ENCODE results near the gene LDLRAD2. TPM values are rescaled to one million over a fixed set of nuclear protein-coding genes. Genes with fewer than 3 reads are reported as not detected.

LDLRAD2 gene
- total and polyA plus RNA-seq, 3 donors from 2014 or later: 1.3 to 1.9 (median 1.9) TPM

DNA sequence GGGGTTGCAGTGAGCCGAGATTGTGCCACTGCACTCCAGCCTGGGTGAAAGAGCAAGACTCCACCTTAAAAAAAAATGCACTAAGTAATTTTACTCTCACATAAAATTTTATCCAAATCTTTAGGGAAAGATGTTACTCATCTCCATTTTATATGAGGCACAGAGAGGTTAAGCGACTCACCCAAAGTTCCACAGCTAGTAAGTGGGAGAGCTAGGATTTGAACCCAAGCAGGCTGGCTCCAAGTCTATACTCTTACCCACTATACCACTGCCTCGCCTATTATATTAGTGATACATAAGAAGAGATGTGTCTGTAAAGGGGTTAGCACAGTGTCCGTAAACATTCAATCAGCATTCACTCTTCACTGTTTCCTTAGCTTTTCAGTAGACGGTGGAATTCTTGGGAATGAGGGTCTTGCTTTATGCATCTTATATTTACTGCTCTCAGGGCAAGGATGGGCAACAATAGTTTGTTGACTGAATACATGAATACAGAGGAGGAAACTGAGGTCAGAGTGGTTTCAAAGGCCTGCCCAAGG is 15.1 kb downstream of the LDLRAD2 start:
- no peaks in the 10 kb centered on the region for H3K36me3 ChIP-seq (ENCODE audit: low read depth, missing control alignments)
- no peak overlapping the region for H3K4me3 ChIP-seq
- 92 to 94% methylated on average over 5 of the region's 5 CpGs for whole genome bisulfite sequencing, 2 donors
- no peaks in the 10 kb centered on the region for H3K27me3 ChIP-seq
- TF ChIP-seq, protein P1, sequence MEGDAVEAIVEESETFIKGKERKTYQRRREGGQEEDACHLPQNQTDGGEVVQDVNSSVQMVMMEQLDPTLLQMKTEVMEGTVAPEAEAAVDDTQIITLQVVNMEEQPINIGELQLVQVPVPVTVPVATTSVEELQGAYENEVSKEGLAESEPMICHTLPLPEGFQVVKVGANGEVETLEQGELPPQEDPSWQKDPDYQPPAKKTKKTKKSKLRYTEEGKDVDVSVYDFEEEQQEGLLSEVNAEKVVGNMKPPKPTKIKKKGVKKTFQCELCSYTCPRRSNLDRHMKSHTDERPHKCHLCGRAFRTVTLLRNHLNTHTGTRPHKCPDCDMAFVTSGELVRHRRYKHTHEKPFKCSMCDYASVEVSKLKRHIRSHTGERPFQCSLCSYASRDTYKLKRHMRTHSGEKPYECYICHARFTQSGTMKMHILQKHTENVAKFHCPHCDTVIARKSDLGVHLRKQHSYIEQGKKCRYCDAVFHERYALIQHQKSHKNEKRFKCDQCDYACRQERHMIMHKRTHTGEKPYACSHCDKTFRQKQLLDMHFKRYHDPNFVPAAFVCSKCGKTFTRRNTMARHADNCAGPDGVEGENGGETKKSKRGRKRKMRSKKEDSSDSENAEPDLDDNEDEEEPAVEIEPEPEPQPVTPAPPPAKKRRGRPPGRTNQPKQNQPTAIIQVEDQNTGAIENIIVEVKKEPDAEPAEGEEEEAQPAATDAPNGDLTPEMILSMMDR (IDR thresholded peaks at IDR 0.05): no peak
- no peak for TF ChIP-seq POLR2A (IDR thresholded peaks at IDR 0.05)
- intact Hi-C loops (cut with DNase I; ENCODE audit: low total_unique reads): no loop called here
- no peak overlapping the region for H3K27ac ChIP-seq
- DNase-seq: no peak
- H3K9me3 ChIP-seq: no peaks in the 10 kb centered on the region
- no peaks in the 10 kb centered on the region for H3K4me1 ChIP-seq

DNA sequence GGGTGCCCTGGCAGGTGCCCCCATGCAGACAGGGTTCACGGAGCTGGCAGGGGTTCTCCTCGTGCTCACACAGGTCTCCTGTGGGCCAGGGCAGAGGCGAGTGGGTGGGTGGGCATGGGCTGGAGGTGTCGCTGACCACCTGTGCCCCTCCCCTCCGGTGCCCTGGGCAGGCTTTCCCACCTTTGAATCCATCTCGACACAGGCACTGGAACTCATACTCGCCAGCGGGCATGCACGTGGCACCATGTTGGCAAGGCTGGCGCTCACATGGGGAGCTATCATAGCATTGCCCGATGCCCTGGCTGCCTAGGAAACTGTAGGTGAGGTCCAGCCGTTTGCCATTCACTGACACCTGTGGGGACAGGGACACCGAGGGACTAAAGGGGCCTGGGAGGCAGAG is 16.0 kb downstream of the LDLRAD2 start:
- no peaks in the 10 kb centered on the region for H3K9me3 ChIP-seq
- H3K4me1 ChIP-seq: no peaks in the 10 kb centered on the region
- intact Hi-C loops (cut with DNase I; ENCODE audit: low total_unique reads): no loop called here
- 90 to 93% methylated on average over 3 to 12 of the region's 13 CpGs for WGBS, 2 donors
- H3K27ac ChIP-seq: no peak overlapping the region
- DNase-seq: no peak
- no peaks in the 10 kb centered on the region for H3K36me3 ChIP-seq (ENCODE audit: low read depth, missing control alignments)
- no peak overlapping the region for H3K4me3 ChIP-seq
- no peaks in the 10 kb centered on the region for H3K27me3 ChIP-seq
- TF ChIP-seq, protein P1 (IDR thresholded peaks at IDR 0.05): no peak
- TF ChIP-seq POLR2A (IDR thresholded peaks at IDR 0.05): no peak

DNA sequence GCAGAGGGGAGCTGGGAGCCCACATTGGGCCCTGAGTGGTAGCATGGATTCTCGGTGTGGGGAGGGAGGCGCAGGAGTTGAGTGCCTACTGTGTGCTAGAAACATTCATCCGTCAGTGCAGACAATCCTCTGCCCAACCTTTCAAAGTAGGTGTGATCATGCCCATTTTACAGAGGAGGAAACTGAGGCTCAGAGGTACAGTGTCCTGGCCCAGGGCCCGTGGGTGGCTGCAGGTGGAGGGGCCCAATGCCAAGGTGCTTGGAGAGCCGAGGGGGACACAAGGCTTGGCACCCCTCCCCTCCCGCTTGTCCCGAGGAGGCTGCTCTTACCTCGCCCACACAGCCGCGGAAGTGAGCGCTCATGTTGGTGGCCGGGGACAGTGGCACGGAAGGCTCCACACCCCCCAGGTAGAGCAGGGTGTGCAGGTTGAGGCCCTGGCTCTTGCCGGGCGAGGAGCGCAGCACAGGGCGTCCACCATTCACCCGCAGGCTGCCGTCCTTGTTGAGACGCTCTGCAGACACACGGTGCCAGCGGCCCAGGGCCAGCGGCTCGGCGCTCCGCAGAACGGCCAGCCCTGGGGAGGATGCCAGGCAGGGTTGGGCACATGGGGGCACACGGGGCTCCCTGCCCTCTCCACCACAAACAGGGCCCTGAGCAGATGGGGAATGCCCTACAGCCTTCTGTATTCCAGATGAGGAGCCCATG is 16.6 kb downstream of the LDLRAD2 start:
- TF ChIP-seq, protein P1 (IDR thresholded peaks at IDR 0.05): no peak
- no peak for TF ChIP-seq POLR2A (IDR thresholded peaks at IDR 0.05)
- 91 to 92% methylated on average over 12 to 21 of the region's 28 CpGs for WGBS, 2 donors
- H3K27me3 ChIP-seq: no peaks in the 10 kb centered on the region
- intact Hi-C loops (cut with DNase I; ENCODE audit: low total_unique reads): no loop called here
- no peaks in the 10 kb centered on the region for H3K36me3 ChIP-seq (ENCODE audit: low read depth, missing control alignments)
- no peak overlapping the region for H3K4me3 ChIP-seq
- no peaks in the 10 kb centered on the region for H3K9me3 ChIP-seq
- H3K27ac ChIP-seq: no peak overlapping the region
- H3K4me1 ChIP-seq: no peaks in the 10 kb centered on the region
- no peak for DNase-seq

DNA sequence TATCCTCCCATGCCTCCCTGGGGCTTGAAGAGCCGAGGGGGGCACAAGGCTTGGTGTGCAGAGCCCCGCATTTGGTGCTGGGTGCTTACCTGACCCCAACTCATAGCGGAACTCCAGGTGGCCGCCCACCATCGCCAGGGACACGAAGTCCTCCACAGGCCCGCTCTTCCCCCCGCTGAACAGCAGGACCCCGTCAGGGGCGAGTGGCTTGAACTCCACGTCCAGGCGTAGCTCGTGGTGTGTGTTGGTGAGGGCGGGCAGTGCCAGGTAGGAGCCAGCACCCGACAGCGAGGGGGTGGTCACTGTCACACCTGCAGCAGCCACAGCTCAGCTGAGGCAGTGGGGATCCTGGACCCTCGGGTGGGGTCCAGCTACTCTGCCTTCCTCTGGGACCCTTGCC is 17.2 kb downstream of the LDLRAD2 start:
- DNase-seq: no peak

More for the DNA sequence above, 17.2 kb downstream of the LDLRAD2 start:
- intact Hi-C loops (cut with DNase I; ENCODE audit: low total_unique reads): no loop called here
- Histone ChIP-seq H3K27ac (no peak overlapping the region), H3K36me3 (ENCODE audit: low read depth, missing control alignments) (no peaks in the 10 kb centered on the region), H3K4me3 (no peak overlapping the region), H3K9me3 (no peaks in the 10 kb centered on the region), H3K4me1 (no peaks in the 10 kb centered on the region), H3K27me3 (no peaks in the 10 kb centered on the region)
- WGBS, 2 donors: 90 to 95% methylated on average over 4 to 17 of the region's 17 CpGs
- TF ChIP-seq, protein P1 (IDR thresholded peaks at IDR 0.05): no peak
- no peak for TF ChIP-seq POLR2A (IDR thresholded peaks at IDR 0.05)

Measured in testis (tissue), 3 donors.